ENCODE measurements around the gene GH2. TPM values are rescaled to one million over a fixed set of nuclear protein-coding genes. Genes with fewer than 3 reads are reported as not detected.

The GH2 gene
- total RNA-seq, 1 donor from 2014 or later = not detected

DNA sequence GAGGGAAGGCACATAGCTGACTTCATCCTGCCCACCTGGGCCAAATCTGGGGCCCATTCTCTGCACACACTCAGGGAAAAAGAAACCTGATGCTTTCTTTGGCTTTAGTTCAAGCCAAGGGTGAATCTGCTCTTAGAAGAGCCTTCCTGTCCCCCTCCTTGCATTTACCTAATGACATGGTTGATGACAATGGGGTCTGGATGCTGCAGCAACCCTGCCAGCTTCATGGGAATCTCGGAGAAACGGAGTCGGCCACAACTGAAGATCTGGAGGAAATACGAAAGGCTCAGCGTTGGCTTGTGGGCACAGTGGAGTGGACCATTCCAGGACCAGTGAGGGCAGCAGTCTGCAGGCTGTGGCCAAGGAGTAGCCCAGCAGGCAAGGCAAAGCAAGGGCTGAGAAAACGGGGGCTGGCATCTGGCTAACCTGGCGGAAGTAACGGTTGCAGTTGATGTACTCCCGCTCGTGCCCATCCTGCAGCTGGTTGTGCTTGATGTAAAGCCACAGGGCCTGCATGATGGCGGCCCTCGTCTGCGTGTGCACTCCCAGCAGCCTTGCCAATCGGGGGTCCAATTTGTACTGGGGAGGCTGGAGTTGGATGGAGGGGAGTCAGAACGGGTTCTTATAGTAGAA is 47.9 kb downstream of the GH2 start:
- H3K9me3 Mint-ChIP-seq (ENCODE audit: unreplicated experiment) = peaks cover 4% of the 10 kb centered on the region
- peaks cover 8% of the 10 kb centered on the region for H3K4me1 Mint-ChIP-seq (ENCODE audit: low read depth, unreplicated experiment)
- H3K36me3 Mint-ChIP-seq (ENCODE audit: unreplicated experiment) = no peaks in the 10 kb centered on the region
- no peak overlapping the region for H3K4me3 Mint-ChIP-seq (ENCODE audit: unreplicated experiment)
- TF ChIP-seq, protein P1, sequence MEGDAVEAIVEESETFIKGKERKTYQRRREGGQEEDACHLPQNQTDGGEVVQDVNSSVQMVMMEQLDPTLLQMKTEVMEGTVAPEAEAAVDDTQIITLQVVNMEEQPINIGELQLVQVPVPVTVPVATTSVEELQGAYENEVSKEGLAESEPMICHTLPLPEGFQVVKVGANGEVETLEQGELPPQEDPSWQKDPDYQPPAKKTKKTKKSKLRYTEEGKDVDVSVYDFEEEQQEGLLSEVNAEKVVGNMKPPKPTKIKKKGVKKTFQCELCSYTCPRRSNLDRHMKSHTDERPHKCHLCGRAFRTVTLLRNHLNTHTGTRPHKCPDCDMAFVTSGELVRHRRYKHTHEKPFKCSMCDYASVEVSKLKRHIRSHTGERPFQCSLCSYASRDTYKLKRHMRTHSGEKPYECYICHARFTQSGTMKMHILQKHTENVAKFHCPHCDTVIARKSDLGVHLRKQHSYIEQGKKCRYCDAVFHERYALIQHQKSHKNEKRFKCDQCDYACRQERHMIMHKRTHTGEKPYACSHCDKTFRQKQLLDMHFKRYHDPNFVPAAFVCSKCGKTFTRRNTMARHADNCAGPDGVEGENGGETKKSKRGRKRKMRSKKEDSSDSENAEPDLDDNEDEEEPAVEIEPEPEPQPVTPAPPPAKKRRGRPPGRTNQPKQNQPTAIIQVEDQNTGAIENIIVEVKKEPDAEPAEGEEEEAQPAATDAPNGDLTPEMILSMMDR (IDR thresholded peaks at IDR 0.05; ENCODE audit: partially characterized antibody, unreplicated experiment) = no peak
- H3K27ac Mint-ChIP-seq (ENCODE audit: unreplicated experiment) = no peak overlapping the region
- DNase-seq = no peak
- peaks cover 6% of the 10 kb centered on the region for H3K27me3 Mint-ChIP-seq (ENCODE audit: unreplicated experiment)

DNA sequence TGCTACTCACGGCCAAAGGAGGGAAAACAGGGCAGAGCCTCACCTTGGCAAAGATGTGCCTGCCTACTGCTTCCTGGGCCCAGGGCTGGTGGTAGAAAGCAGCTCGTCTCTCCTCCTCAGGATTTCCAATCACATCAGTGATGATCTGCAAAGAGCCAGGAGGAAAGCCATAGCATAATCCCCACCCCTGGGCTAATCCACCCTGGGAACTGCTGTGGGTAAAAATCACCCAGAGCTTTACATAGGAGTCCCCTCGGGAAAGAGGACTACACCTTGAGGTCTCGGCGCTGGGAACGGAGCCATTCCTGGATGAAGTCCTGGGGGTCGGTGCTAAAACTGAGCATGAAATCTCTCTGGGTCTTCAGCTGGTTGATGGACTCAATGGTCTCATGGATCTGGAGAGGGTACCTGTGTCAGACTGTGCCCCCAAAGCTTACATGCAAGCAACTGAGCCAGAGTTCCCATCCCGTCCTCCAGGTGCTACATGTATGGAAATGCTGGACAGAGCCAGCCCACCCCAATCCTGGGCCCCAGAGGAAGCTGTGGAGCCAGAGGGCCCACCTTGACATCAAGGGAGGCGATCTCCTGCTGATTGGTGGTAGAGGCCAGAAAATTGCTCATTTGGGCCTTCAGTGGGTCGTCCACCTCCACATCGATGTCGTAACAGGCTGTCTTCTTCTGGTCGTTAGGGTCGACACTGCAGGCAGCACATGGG is 48.6 kb downstream of the GH2 start:
- peaks cover 5% of the 10 kb centered on the region for H3K9me3 Mint-ChIP-seq (ENCODE audit: unreplicated experiment)
- no peak for DNase-seq
- TF ChIP-seq, protein P1 (IDR thresholded peaks at IDR 0.05; ENCODE audit: partially characterized antibody, unreplicated experiment) = no peak
- no peaks in the 10 kb centered on the region for H3K36me3 Mint-ChIP-seq (ENCODE audit: unreplicated experiment)
- no peak overlapping the region for H3K27ac Mint-ChIP-seq (ENCODE audit: unreplicated experiment)
- H3K27me3 Mint-ChIP-seq (ENCODE audit: unreplicated experiment) = peaks cover 6% of the 10 kb centered on the region
- peaks cover 8% of the 10 kb centered on the region for H3K4me1 Mint-ChIP-seq (ENCODE audit: low read depth, unreplicated experiment)
- H3K4me3 Mint-ChIP-seq (ENCODE audit: unreplicated experiment) = no peak overlapping the region

DNA sequence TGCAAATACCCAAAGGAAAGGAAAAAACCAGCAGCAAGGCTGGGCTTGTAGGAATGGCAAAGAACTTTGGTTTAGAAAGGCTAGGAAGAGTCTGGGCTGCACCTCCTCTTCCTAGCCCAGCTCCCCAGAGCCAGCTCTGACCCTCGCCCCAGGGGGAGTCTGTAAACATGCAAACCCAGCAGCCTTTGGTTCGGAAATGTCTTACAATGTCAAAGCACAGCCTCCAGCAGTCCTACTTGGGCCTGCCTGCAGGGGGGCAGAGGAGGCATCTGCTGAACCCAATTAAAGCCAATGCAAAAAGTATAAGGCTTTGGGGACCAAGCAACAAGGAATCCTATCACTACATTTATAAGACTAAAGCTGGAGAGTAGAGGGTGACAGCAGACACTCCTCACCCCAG is 49.3 kb downstream of the GH2 start:
- Mint-ChIP-seq H3K4me3 (ENCODE audit: unreplicated experiment) (peak overlapping the region; percentile 30), H3K4me1 (ENCODE audit: low read depth, unreplicated experiment) (peaks cover 9% of the 10 kb centered on the region), H3K9me3 (ENCODE audit: unreplicated experiment) (peaks cover 8% of the 10 kb centered on the region), H3K27ac (ENCODE audit: unreplicated experiment) (no peak overlapping the region), H3K36me3 (ENCODE audit: unreplicated experiment) (no peaks in the 10 kb centered on the region), H3K27me3 (ENCODE audit: unreplicated experiment) (peaks cover 7% of the 10 kb centered on the region)
- no peak for DNase-seq
- TF ChIP-seq, protein P1 (IDR thresholded peaks at IDR 0.05; ENCODE audit: partially characterized antibody, unreplicated experiment) = no peak

DNA sequence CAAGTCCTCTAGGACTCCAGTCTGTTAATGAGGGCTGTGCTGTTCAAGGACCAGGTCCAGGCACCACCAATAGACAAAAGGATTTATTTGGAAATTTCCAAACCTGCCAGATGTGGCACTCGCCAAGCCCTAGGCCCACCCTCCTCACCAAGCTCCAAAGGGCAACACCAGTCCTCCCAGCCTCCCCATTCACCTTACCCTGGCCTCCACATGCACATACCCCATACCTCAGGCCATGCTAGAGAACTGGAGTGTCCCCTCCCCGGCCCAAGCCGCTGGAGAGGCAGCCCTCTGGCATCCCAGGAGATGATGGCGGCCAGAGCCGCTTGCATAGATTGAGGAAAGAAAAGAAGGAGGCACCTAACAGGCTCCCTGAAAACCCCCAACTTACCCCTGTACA is 49.7 kb downstream of the GH2 start:
- peak overlapping the region; percentile 30 for H3K4me3 Mint-ChIP-seq (ENCODE audit: unreplicated experiment)
- peaks cover 10% of the 10 kb centered on the region for H3K9me3 Mint-ChIP-seq (ENCODE audit: unreplicated experiment)
- TF ChIP-seq, protein P1 (IDR thresholded peaks at IDR 0.05; ENCODE audit: partially characterized antibody, unreplicated experiment) = no peak
- H3K4me1 Mint-ChIP-seq (ENCODE audit: low read depth, unreplicated experiment) = peaks cover 9% of the 10 kb centered on the region
- no peaks in the 10 kb centered on the region for H3K36me3 Mint-ChIP-seq (ENCODE audit: unreplicated experiment)
- DNase-seq = no peak
- peaks cover 8% of the 10 kb centered on the region for H3K27me3 Mint-ChIP-seq (ENCODE audit: unreplicated experiment)
- H3K27ac Mint-ChIP-seq (ENCODE audit: unreplicated experiment) = no peak overlapping the region

DNA sequence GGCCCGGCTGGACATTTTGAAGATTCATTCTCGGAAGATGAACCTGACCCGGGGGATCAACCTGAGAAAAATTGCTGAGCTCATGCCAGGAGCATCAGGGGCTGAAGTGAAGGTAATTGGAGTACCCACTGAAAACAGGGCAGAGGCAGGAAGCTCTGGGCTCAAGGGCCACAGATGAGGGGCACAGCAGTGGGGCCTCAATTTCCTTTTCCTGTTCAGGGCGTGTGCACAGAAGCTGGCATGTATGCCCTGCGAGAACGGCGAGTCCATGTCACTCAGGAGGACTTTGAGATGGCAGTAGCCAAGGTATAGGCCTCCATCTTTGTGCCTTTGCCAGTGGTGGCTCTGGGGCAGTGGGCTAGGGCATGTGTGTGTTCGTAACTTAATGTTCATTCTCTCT is 50.2 kb downstream of the GH2 start:
- DNase-seq = no peak
- no peak overlapping the region for H3K4me3 Mint-ChIP-seq (ENCODE audit: unreplicated experiment)
- peaks cover 8% of the 10 kb centered on the region for H3K27me3 Mint-ChIP-seq (ENCODE audit: unreplicated experiment)
- H3K27ac Mint-ChIP-seq (ENCODE audit: unreplicated experiment) = no peak overlapping the region
- H3K36me3 Mint-ChIP-seq (ENCODE audit: unreplicated experiment) = no peaks in the 10 kb centered on the region
- H3K9me3 Mint-ChIP-seq (ENCODE audit: unreplicated experiment) = peaks cover 13% of the 10 kb centered on the region
- TF ChIP-seq, protein P1 (IDR thresholded peaks at IDR 0.05; ENCODE audit: partially characterized antibody, unreplicated experiment) = no peak
- H3K4me1 Mint-ChIP-seq (ENCODE audit: low read depth, unreplicated experiment) = peaks cover 9% of the 10 kb centered on the region
